Heart right ventricle (tissue), 16 donors: ENCODE results near the gene CDH13. TPM values are rescaled to one million over a fixed set of nuclear protein-coding genes. Genes with fewer than 3 reads are reported as not detected.

Experiments used
- ATAC-seq, 8 donors: fragments of 200-7000 bp; cut with Tn5 transposase; one replicate each; pipeline ENCODE4 v1.9.1; 2020; ENCODE audit warnings: mild to moderate bottlenecking in 8 of 8, moderate library complexity in 8 of 8, moderate number of reproducible peaks in 1 of 8
- DNase-seq, 2 donors: peaks; one replicate each; pipeline ENCODE4 v3.0.0-alpha.2; 2020
- H3K27ac ChIP-seq, 10 donors: fragments of 200-600 bp; sonication (generic) in 2 of 10; one replicate each; pipeline versions ENCODE4 v1.5.0 to v1.8.0; 2020 to 2022; ENCODE audit warnings: mild to moderate bottlenecking in 3 of 10
- H3K27me3 ChIP-seq, 7 donors: fragments of 200-600 bp; one replicate each; pipeline ENCODE4 v1.8.0; 2021 to 2022; ENCODE audit warnings: mild to moderate bottlenecking in 2 of 7
- H3K36me3 ChIP-seq, 9 donors: fragments of 200-600 bp; sonication (generic) in 1 of 9; one replicate each; pipeline versions ENCODE4 v1.5.0 to v1.8.0; 2020 to 2022; ENCODE audit warnings: mild to moderate bottlenecking in 2 of 9
- H3K4me1 ChIP-seq, 9 donors: fragments of 200-600 bp; sonication (generic) in 1 of 9; one replicate each; pipeline versions ENCODE4 v1.5.0 to v1.8.0; 2020 to 2022; ENCODE audit warnings: mild to moderate bottlenecking in 4 of 9
- H3K4me3 ChIP-seq, 10 donors: fragments of 200-600 bp; sonication (generic) in 2 of 10; one replicate each; pipeline versions ENCODE4 v1.5.0 to v1.8.0; 2020 to 2022; ENCODE audit warnings: mild to moderate bottlenecking in 7 of 10, moderate library complexity in 2 of 10
- H3K9me3 ChIP-seq, 11 donors: fragments of 200-600 bp in 10 of 11; sonication (generic) in 2 of 11; one replicate each; pipeline versions ENCODE4 v1.5.0 to v1.8.0; 2013 to 2022; ENCODE audit warnings: mild to moderate bottlenecking in 2 of 11, control low read depth in 1 of 11, moderate library complexity in 1 of 11
- WGBS, 2 donors: extraction: QIAGEN DNeasy Blood & Tissue Kit; methylation state at CpG; one replicate each; pipeline ENCODE4 v1.1.7; 2013; ENCODE audit warnings: inconsistent platforms in 1 of 2; 5-methylcytosine and 5-hydroxymethylcytosine counted together
- intact Hi-C, 10 donors: fragments of 100-400 bp; cut with DNase I; formaldehyde crosslinking; loops; one replicate each; pipeline versions ENCODE4 v1.11.1 to v1.14.2; 2022
- polyA plus RNA-seq, 2 donors: library from polyadenylated mRNA; stranded (reverse); fragments of 200-250 nt; gene quantifications; one replicate each; pipeline ENCODE4 v1.2.3, GENCODE V29; 2013
- total RNA-seq, 10 donors: library from RNA; stranded (reverse); fragmentation: NEBNext Ultra II Directional in 3 of 10; extraction: Animal tissue kit (Norgen Biotek cat#: 25700) in 3 of 10; gene quantifications; one replicate each; pipeline versions ENCODE4 v1.2.1 to v1.2.4, GENCODE V29; 2021 to 2023
- TF ChIP-seq, protein P1 (sequence below), 9 donors: fragments of 200-600 bp; sonication (generic) in 2 of 9; IDR thresholded peaks; one replicate each; pipeline versions ENCODE4 v1.5.0 to v1.8.0; 2021 to 2022; ENCODE audit warnings: antibody characterized with exemption in 9 of 9, mild to moderate bottlenecking in 5 of 9, moderate library complexity in 1 of 9
- donor health status: Arrhythmogenic right ventricular cardiomyopathy.
- donor health status: ischemic (EF 13 %, LVEDD 7.1; RV severe dilation, severe dysfunction).
- donor health status: healthy with polysubstance abuse.
- donor health status: DM: no; HTN: yes; CAD: no.
- donor health status: DM: no; HTN: no; CAD: no.
- donor health status: ischemic (EF 25% LVEDD 6.9; RV normal size, moderate dysfunction).
- donor health status: ischemic (EF 25% LVEDD 5.7; RV mildly dilated, moderate dysfunction).
- donor health status: healthy.
- donor health status: DM: yes; HTN: yes; CAD: no.
- donor health status: Ischemic cardiomyopathy.
- donor health status: ischemic (EF 35%, LVEDD 5.7; RV mildly dilated, moderate dysfunction).
- donor health status: nonischemic (EF 11% LVEDD 7.7; RV severe dilation, severe dysfunction).
- donor health status: DM: yes; HTN: yes; CAD: no.
- donor health status: PGD.
- donor health status: ischemic (EF 29% LVEDD 5.4; RV normal size, mild dysfunction).
- donor health status: nonischemic (EF 23%, LVEDD 6.1; RV moderate dilation, normal function).

Gene CDH13
- total and polyA plus RNA-seq, 12 donors, result 15.5 to 221 (median 168) TPM

DNA sequence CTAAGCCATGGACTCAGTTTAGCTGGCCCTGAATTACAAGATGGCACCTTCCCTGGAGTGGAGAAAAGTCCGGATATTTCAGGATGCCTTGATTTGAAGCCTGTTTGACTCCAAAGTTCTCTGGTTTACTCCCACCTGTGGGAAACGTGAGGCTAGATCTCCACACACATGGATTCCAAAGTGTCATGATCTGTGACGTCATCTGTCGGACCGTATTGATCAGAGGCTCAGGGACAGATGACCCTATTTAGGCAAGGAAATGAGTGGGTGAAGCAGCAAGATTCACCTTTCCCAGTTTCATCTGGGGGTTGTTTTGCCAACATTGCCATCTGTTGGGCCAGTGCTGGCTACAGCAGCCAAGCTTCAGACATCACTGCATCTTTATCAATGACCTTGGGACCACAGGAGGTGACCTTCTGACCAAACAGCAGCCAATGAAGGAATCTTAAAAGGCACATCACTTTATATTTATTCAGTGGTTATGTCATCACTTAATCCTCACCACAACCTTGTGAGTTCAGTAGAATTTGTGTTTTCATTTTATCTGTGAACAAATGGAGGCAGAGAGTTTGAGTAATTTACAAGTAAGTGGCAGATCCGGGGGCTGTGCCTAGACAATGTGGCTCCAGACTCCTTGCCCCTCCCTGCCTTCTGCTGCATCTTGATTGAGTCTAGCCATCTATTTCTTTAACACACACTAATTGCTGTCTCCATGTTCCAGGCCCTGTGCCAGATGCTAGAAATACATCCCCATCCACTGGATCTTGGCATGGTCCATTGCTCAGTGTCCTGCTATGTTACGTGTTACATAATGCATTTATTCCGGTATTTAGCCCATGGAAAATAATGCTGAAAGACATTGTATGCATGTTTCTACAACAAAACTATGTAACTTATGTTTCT, 1.5 kb upstream of the CDH13 start:
- no peak overlapping the region for H3K27ac ChIP-seq
- H3K27me3 ChIP-seq, result peaks cover 0 to 48% (median 0%) of the 10 kb centered on the region in 7 donors
- 72 to 79% methylated on average over 8 of the region's 8 CpGs for WGBS, 2 donors
- H3K9me3 ChIP-seq, result no peaks in the 10 kb centered on the region
- ATAC-seq (peak in 3 of 8 donors; percentile 45 to 50 (median 47)), DNase-seq (peak in 1 of 2 donors; percentile 40)
- H3K4me3 ChIP-seq, result no peak overlapping the region
- H3K4me1 ChIP-seq, result peaks cover 3 to 45% (median 32%) of the 10 kb centered on the region in 9 donors
- TF ChIP-seq, protein P1, sequence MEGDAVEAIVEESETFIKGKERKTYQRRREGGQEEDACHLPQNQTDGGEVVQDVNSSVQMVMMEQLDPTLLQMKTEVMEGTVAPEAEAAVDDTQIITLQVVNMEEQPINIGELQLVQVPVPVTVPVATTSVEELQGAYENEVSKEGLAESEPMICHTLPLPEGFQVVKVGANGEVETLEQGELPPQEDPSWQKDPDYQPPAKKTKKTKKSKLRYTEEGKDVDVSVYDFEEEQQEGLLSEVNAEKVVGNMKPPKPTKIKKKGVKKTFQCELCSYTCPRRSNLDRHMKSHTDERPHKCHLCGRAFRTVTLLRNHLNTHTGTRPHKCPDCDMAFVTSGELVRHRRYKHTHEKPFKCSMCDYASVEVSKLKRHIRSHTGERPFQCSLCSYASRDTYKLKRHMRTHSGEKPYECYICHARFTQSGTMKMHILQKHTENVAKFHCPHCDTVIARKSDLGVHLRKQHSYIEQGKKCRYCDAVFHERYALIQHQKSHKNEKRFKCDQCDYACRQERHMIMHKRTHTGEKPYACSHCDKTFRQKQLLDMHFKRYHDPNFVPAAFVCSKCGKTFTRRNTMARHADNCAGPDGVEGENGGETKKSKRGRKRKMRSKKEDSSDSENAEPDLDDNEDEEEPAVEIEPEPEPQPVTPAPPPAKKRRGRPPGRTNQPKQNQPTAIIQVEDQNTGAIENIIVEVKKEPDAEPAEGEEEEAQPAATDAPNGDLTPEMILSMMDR (IDR thresholded peaks at IDR 0.05), result peak in 1 of 9 donors; percentile 8
- no peaks in the 10 kb centered on the region for H3K36me3 ChIP-seq
- intact Hi-C loops, result loop anchor here in 4 of 10 donors (5.0 to 10.0 kb wide), 3 partner anchors 112 to 819 kb away; no protein-coding TSS in a partner anchor

DNA sequence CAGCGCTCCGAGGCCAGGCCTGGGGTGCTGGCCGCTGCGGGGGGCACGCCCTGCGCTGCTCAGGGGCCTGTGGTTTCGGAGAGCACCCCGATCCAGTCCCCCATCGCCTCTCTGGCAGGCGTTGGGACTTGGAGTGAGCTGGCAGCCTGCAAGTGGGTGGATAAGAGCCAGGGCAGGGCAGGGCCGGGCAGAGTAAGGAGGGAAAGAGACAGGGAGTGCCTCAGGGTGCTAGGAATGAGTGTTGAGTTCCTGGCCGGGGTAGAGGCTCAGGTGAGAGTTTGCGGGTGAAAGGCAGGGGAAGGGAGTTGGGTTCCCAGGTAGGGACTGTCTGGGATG, 1.3 kb downstream of the CDH13 start:
- ATAC-seq (peak; percentile 27 to 76 (median 52)), DNase-seq (peak; percentile 33 to 53)
- H3K4me3 ChIP-seq, result peak overlapping the region; percentile 34 to 91 (median 79)
- no peaks in the 10 kb centered on the region for H3K36me3 ChIP-seq
- TF ChIP-seq, protein P1 (IDR thresholded peaks at IDR 0.05), result no peak
- peak overlapping the region; percentile 75 to 97 (median 92) for H3K27ac ChIP-seq
- H3K9me3 ChIP-seq, result no peaks in the 10 kb centered on the region
- H3K4me1 ChIP-seq, result peaks cover 6 to 66% (median 50%) of the 10 kb centered on the region in 9 donors
- 9 to 13% methylated on average over 13 of the region's 13 CpGs for WGBS, 2 donors
- H3K27me3 ChIP-seq, result peaks cover 0 to 48% (median 0%) of the 10 kb centered on the region in 7 donors
- intact Hi-C loops, result loop anchor here in 4 of 10 donors (5.0 to 10.0 kb wide), 3 partner anchors 109 to 817 kb away; no protein-coding TSS in a partner anchor

DNA sequence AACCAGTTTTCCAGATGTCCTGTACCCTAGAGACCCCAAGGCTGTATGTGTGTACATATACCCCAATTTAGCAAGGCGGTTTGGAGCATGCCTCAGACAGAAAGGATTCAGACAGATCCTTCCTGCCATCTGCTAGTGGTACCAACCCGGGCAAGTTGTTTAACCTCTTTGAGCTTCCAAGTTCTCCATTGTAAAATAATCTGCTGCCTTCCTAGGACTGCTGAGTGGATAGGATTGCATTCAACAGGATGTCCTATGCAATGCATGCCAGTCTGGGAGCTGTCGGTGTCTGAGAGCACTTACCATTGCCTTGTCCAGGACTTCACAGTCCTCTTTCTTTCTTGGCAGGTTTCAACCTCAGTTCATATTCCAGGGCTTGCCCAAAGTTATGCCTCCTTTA, 1.9 kb downstream of the CDH13 start:
- Histone ChIP-seq H3K9me3 (no peaks in the 10 kb centered on the region), H3K36me3 (no peaks in the 10 kb centered on the region), H3K4me1 (peaks cover 6 to 71% (median 53%) of the 10 kb centered on the region in 9 donors), H3K27me3 (peaks cover 0 to 48% (median 0%) of the 10 kb centered on the region in 7 donors), H3K4me3 (peak overlapping the region in 9 of 10 donors; percentile 66 to 91 (median 83)), H3K27ac (peak overlapping the region; percentile 3 to 97 (median 92))
- WGBS, 2 donors, result 37 to 39% methylated on average over 3 of the region's 3 CpGs
- ATAC-seq (peak in 4 of 8 donors; percentile 15 to 18 (median 16)), DNase-seq (no peak)
- intact Hi-C loops, result loop anchor here in 4 of 10 donors (5.0 to 10.0 kb wide), 3 partner anchors 109 to 816 kb away; no protein-coding TSS in a partner anchor
- TF ChIP-seq, protein P1 (IDR thresholded peaks at IDR 0.05), result no peak

DNA sequence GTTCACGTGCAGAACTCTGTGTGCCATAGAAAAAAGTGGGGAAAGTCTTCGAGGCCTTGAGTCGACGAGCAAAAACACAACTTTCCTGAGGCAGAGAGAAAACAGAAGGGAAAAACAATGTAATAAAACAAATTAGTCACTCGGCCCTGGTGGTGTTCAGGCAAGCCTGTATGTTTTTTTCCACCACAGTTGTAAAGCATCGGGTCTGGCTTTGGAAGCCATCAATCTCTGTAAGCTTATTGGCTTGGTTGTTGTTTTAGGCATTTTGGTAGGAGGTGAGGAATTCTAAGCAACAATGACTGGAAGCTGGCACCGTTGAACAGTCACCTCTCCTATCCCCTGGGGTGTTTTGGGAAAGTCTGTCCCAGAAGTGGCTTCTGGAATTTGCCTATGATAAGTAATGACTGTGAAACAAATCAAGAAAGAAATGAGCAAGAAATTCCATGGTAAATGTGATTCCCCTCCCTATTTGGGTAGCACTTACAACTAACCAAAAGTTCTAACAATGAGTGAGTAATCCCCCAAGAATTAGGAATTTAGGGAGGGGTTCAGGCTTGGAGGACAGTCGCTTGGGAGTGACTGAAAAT, 2.8 kb downstream of the CDH13 start:
- DNase-seq, result no peak
- Histone ChIP-seq H3K9me3 (no peaks in the 10 kb centered on the region), H3K27me3 (peaks cover 0 to 45% (median 0%) of the 10 kb centered on the region in 7 donors), H3K4me3 (peak overlapping the region in 2 of 10 donors; percentile 6 to 86), H3K27ac (peak overlapping the region; percentile 3 to 97 (median 92)), H3K4me1 (peaks cover 13 to 79% (median 61%) of the 10 kb centered on the region in 9 donors), H3K36me3 (no peaks in the 10 kb centered on the region)
- intact Hi-C loops, result loop anchor here in 6 of 10 donors (5.0 to 10.0 kb wide), 9 partner anchors 73 to 815 kb away; no protein-coding TSS in a partner anchor
- TF ChIP-seq, protein P1 (IDR thresholded peaks at IDR 0.05), result no peak
- peak in 4 of 8 donors; percentile 5 to 28 (median 10) for ATAC-seq
- WGBS, 2 donors, result 30 to 33% methylated on average over 8 of the region's 8 CpGs
